ENCODE data around the gene TRAF6.

The TRAF6 gene

GRCh38 chr11:36456156-36456555 is 53.9 kb downstream of the TRAF6 start:
- DNase-seq = no peak

- DNase-seq = no peak
These were observed 54.4 kb downstream of the TRAF6 start for GRCh38 chr11:36455658-36456111.

GRCh38 chr11:36454941-36455631 is 55.0 kb downstream of the TRAF6 start:
- no peak for DNase-seq

GRCh38 chr11:36454551-36454940 is 55.5 kb downstream of the TRAF6 start:
- no peak for DNase-seq

GRCh38 chr11:36453678-36454077 is 56.4 kb downstream of the TRAF6 start:
- DNase-seq = no peak

- DNase-seq = no peak
These were observed 57.1 kb downstream of the TRAF6 start for GRCh38 chr11:36452961-36453360.

- DNase-seq = peak; percentile 43
These were observed 57.7 kb downstream of the TRAF6 start for GRCh38 chr11:36452236-36452940.

- no peak for DNase-seq
These were observed 58.4 kb downstream of the TRAF6 start for GRCh38 chr11:36451681-36452080.

GRCh38 chr11:36451045-36451444 is 59.0 kb downstream of the TRAF6 start:
- no peak for DNase-seq

GRCh38 chr11:36450110-36450572 is 59.9 kb downstream of the TRAF6 start:
- no peak for DNase-seq

- no peak for DNase-seq
These were observed 60.4 kb downstream of the TRAF6 start for GRCh38 chr11:36449561-36450096.

- no peak for DNase-seq
These were observed 62.1 kb downstream of the TRAF6 start for GRCh38 chr11:36447947-36448346.

GRCh38 chr11:36447514-36447913 is 62.6 kb downstream of the TRAF6 start:
- DNase-seq = no peak

- no peak for DNase-seq
These were observed 63.9 kb downstream of the TRAF6 start for GRCh38 chr11:36446135-36446534.

- no peak for DNase-seq
These were observed 66.4 kb downstream of the TRAF6 start for GRCh38 chr11:36443661-36444060.

GRCh38 chr11:36441610-36442208 is 68.4 kb downstream of the TRAF6 start:
- no peak for DNase-seq

- no peak for DNase-seq
These were observed 71.9 kb downstream of the TRAF6 start for GRCh38 chr11:36438126-36438525.

- DNase-seq = no peak
These were observed 72.7 kb downstream of the TRAF6 start for GRCh38 chr11:36437413-36437812.
